CD4-positive, alpha-beta T cell treated with Interleukin-12 subunit alpha and Interleukin-12 subunit beta, for 1 hour (primary cell): Measurements from ENCODE around the gene SMAD9.

ENCODE experiments used
- DNase-seq: peaks from one replicate; pipeline ENCODE4 v3.0.0-alpha.2; 2020

The SMAD9 gene

DNA sequence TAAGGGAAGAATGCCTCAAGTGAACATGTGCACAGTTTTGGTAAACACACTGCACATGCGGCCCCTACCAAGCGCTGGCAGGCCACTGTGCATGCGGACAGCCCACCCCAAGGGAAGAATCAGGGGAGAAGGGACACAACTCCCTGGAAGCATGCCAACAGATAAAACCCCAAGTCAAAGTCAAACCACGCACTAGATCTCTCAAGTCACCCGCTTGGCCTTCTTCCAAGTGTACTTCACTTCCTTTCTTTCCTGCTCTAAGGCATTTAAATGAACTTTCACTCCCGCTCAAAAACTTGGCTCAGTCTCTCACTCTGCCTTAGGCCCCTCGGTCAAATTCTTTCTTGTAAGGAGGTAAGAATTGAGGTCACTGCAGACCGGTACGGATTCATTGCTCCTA, 105.6 kb downstream of the SMAD9 start:
- DNase-seq: no peak

DNA sequence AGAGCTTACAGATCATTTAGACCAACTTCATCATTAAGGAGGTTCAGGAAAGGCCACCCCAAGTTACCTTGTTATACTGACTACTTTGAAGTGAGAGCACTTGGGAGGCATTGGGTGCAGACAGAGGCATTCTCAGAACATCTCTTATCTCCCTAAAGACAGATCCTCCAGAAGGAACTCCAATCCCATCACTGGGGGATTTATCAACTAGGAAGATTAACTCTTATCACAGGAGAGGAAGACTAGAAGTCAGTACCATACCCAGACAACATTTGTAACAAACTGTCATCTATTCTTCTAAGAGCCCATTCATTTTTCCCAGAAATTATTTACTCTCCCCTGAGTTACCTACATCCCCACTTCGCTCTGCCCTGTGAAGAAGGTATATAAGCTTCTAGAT, 106.8 kb downstream of the SMAD9 start:
- no peak for DNase-seq

DNA sequence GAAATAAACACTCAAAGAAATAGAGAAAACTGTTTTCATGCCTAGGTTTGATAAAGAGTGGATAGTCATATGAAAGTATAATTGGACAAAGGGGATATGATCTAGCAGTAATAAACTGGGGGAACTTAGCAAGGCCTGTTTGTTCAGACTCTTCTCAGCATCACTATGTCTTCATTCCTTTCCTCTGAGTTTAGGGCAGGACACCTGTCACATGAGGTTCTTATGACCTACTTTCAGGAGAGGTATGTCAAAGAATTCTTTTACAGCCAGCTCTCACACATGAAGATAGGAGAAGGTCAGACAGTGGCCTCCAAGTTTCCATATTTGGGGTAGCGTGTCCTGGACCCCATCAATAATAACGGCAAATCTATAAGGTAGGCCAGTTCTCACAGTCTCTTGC, 112.4 kb downstream of the SMAD9 start:
- DNase-seq: no peak

DNA sequence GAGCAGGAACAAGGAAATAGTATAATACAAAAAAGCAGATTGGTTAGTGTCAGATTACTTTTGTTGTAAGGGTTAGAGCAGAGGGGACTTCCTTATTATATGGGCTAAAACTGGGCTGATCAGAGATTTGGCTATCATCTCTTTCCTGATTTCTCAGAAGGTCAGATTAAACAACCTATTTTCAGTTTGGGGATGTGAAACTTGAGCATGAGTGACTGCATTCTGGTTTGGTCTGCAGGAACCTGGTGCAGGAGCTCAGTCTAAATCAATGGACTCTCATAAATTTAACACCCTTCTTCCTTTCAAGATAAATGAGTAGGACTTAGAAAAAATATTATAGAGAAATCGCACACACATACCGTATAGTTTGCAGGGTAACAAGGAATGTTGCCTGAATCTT, 113.9 kb downstream of the SMAD9 start:
- no peak for DNase-seq

DNA sequence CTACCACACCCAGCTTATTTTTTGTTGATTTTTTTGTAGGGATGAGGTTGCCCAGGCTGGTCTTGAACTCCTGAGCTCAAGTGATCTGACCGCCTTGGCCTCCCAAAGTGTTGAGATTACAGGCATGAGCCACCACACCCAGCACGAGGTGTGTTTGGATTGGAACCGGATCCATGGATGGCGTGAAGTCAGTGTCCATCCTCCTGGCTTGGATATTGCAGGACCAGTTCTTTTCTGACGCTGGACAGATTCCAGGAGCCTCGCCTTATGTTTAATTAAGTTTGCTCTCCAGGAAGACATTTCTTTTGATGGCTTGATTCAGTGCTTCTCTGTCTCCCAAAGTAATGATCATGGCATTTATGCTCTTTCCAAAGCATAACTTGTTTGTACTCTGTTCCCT, 115.5 kb downstream of the SMAD9 start:
- no peak for DNase-seq

DNA sequence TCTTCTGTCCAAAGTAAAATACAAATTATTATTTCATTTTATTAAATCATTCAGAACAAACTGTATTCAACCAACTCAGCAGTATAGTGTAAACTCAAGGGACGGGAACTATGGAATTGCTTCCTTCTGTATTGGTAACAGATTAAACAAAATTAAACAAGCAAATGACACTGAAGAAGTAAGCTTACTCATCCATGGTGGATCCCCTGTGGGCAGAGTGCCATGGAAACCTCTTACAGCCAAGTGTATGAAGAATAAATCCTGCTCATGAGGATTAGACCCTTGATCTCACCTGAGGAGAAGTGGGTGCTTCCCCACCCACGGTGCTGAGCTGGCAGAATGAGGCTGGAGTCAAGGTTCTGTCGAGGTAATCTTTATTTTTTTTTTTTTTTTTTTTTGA, 119.0 kb downstream of the SMAD9 start:
- DNase-seq: no peak

DNA sequence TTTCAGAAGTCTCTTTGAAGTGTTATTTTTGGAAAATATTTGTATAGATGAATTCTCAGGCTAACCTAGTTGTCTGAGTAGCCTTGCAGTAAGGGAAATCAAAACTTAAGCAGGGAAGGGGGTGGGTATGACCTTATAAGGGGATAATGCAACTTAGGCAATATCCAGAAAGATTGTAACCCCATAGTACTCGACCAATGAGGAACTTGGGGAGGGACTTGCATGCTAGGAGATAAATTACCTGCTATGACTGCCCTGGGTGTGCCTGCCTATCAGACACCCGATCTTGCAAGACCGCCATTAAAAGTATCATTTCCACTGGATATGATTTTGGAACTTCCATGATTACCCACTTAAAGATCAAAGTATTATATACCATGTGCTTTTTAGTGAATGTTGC, 124.0 kb downstream of the SMAD9 start:
- DNase-seq: no peak

DNA sequence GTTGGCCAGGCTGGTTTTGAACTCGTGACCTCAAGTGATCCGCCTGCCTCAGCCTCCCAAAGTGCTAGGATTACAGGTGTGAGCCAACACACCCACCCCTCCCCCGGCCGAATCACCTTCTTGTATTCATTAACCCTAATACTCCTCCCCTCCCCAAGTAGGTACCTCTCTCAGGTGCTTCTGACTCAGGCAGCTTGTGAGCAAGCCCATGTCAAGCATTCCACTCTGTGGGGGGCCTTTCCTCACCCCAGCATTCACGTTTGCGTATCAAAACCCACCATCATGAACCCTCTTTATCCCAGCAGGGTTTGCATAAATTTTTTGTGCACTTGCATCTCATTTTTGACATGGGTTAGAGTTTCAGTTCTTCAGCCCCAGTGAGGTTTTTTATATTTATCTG, 124.6 kb downstream of the SMAD9 start:
- DNase-seq: no peak
